Naive thymus-derived CD4-positive, alpha-beta T cell (primary cell): ENCODE data around the gene CRYBG2. TPM values are rescaled to one million over a fixed set of nuclear protein-coding genes. Genes with fewer than 3 reads are reported as not detected.
A peak's percentile ranks its signal among the peaks of the same experiment; 100 is the strongest.

ENCODE experiments used
- ATAC-seq: fragments of 150-1000 bp; cut with Tn5 transposase; 2 replicates; pipeline ENCODE4 v1.10.0; 2021; ENCODE audit warnings: mild to moderate bottlenecking, moderate library complexity
- CTCF ChIA-PET: fragments of 350-600 bp; sonication (Branson Sonifier 250); formaldehyde crosslinking; loops from one replicate; lab custom pipeline; 2021; ENCODE audit warnings: antibody characterized with exemption; lab: Charles Lee
- POLR2A ChIA-PET: fragments of 350-600 bp; sonication (Branson Sonifier 250); formaldehyde crosslinking; loops from one replicate; lab custom pipeline; 2021; ENCODE audit warnings: antibody characterized with exemption, inconsistent platforms; lab: Charles Lee
- DNase-seq, 9 donors: peaks; one replicate each; pipeline versions ENCODE4 v3.0.0 to v3.0.0-alpha.2; 2020 to 2022; ENCODE audit warnings: mixed read lengths in 1 of 9
- H3K27ac ChIP-seq: one replicate; pipeline ENCODE4 v1.7.0; 2013; ENCODE audit warnings: mild to moderate bottlenecking, low read depth, low read length, moderate library complexity
- H3K27me3 ChIP-seq, 2 donors: one replicate each; pipeline ENCODE4 v1.7.0; 2013; ENCODE audit warnings: low read length in 2 of 2, mild to moderate bottlenecking in 2 of 2, moderate library complexity in 2 of 2; ENCODE audit not compliant: control insufficient read depth in 2 of 2, insufficient read depth in 2 of 2
- H3K36me3 ChIP-seq, 3 experiments: 1 replicate in 2 of 3; 2 replicates in 1 of 3; pipeline ENCODE4 v1.7.0; 2013; ENCODE audit warnings: low read length in 3 of 3, mild to moderate bottlenecking in 3 of 3, moderate library complexity in 1 of 3; ENCODE audit not compliant: insufficient read depth in 3 of 3, control insufficient read depth in 2 of 3
- H3K4me1 ChIP-seq, 2 donors: one replicate each; pipeline ENCODE4 v1.7.0; 2013; ENCODE audit warnings: low read length in 2 of 2, mild to moderate bottlenecking in 2 of 2, moderate library complexity in 1 of 2; ENCODE audit not compliant: control insufficient read depth in 2 of 2, insufficient read depth in 2 of 2
- H3K4me3 ChIP-seq: 2 replicates; pipeline ENCODE4 v1.7.0; 2013; ENCODE audit warnings: mild to moderate bottlenecking, low read length
- H3K9me3 ChIP-seq, 3 experiments: 1 replicate in 2 of 3; 2 replicates in 1 of 3; pipeline ENCODE4 v1.7.0; 2013; ENCODE audit warnings: low read length in 3 of 3; ENCODE audit not compliant: control insufficient read depth in 2 of 3
- H3K27ac Mint-ChIP-seq, 9 donors: one replicate each; pipeline ENCODE4 v1.8.0; 2020 to 2022; ENCODE audit warnings: mixed read lengths in 9 of 9, mild to moderate bottlenecking in 8 of 9, moderate library complexity in 5 of 9, inconsistent platforms in 2 of 9
- H3K27me3 Mint-ChIP-seq, 5 donors: one replicate each; pipeline ENCODE4 v1.8.0; 2021 to 2022; ENCODE audit warnings: mixed read lengths in 5 of 5, mild to moderate bottlenecking in 1 of 5
- H3K36me3 Mint-ChIP-seq, 5 donors: one replicate each; pipeline ENCODE4 v1.8.0; 2020 to 2022; ENCODE audit warnings: mixed read lengths in 5 of 5, mild to moderate bottlenecking in 3 of 5, inconsistent platforms in 1 of 5
- H3K4me1 Mint-ChIP-seq, 7 donors: one replicate each; pipeline ENCODE4 v1.8.0; 2020 to 2022; ENCODE audit warnings: mixed read lengths in 7 of 7, mild to moderate bottlenecking in 3 of 7, inconsistent platforms in 1 of 7
- H3K4me3 Mint-ChIP-seq, 10 donors: one replicate each; pipeline ENCODE4 v1.8.0; 2020 to 2022; ENCODE audit warnings: mild to moderate bottlenecking in 10 of 10, mixed read lengths in 10 of 10, moderate library complexity in 6 of 10, inconsistent platforms in 2 of 10
- H3K9me3 Mint-ChIP-seq, 11 donors: one replicate each; pipeline ENCODE4 v1.8.0; 2020 to 2022; ENCODE audit warnings: mixed read lengths in 11 of 11, mild to moderate bottlenecking in 4 of 11, inconsistent platforms in 1 of 11, moderate library complexity in 1 of 11
- intact Hi-C, 2 donors: fragments of 100-400 bp; cut with micrococcal nuclease; formaldehyde crosslinking; loops; one replicate each; pipeline ENCODE4 v1.15.1; 2023
- polyA plus RNA-seq, 2 donors: library from polyadenylated mRNA; unstranded; fragments of 300-500 nt; fragmentation: Illumina TruSeq; gene quantifications; one replicate each; pipeline ENCODE4 v1.2.3, GENCODE V29; 2021
- total RNA-seq, 6 experiments: library from RNA in 5 of 6; stranded (reverse) in 5 of 6; gene quantifications; 1 replicate in 5 of 6; 2 replicates in 1 of 6; pipeline ENCODE4 v1.2.3 and lab custom pipeline; 2021 to 2026

The CRYBG2 gene
- total and polyA plus RNA-seq, 7 experiments from 2014 or later: 0.59 to 1.5 (median 1.1) TPM; not detected in 2

DNA sequence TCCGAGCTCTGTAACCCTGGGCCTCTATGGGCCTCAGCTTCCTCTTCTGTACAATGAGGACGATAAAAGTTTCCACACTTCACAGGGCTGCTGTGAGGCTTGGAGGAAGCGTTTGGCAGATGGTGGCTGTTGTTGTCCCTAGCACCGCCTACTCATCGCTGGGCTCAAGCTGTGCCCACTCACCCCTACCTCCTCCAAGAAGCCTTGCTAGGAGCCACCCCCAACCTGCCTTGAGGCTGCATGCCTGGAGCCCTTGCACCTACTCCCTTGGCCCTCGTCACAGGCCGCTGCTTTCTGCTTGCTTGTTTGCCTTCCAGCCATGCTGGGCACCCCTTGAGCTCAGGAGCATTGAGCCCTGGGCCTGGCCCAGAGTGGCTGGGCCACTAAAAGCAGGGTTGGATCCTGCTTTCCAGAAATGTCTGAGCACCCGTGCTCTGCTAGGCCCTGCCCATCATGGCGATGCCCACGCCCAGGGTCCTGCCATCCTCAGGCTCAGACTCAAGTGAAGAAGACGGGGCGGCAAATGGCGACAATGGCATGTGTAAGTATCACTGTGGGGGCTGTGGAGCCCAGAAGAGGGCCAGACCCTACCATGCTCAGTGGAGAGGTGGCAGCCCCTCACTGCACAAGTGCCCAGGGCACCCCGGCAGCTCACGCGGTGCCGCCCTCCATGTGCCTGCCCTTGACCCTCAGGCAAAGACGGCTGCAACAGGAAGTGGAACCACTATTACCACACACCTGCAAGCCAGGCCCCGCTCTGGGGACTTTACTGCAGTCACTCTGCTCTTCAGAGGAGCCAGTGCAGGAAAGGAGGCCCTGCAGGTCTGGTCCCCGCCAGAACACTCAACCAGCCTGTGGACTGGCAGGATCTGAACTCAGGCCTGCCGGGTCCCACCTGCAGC lies 64.5 kb downstream of the CRYBG2 start:
- Mint-ChIP-seq H3K4me1 (peaks cover 64 to 95% (median 78%) of the 10 kb centered on the region in 7 donors), H3K27ac (peak overlapping the region; percentile 85 to 99 (median 96)), H3K27me3 (no peaks in the 10 kb centered on the region), H3K4me3 (peak overlapping the region; percentile 42 to 85 (median 76)), H3K36me3 (peaks cover 0 to 13% (median 0%) of the 10 kb centered on the region in 5 donors), H3K9me3 (peaks cover 0 to 2% (median 0%) of the 10 kb centered on the region in 11 donors)
- Histone ChIP-seq H3K27ac (peak overlapping the region; percentile 86), H3K36me3 (no peaks in the 10 kb centered on the region), H3K4me1 (peaks cover 80 to 90% of the 10 kb centered on the region in 2 donors), H3K27me3 (no peaks in the 10 kb centered on the region), H3K9me3 (no peaks in the 10 kb centered on the region), H3K4me3 (peak overlapping the region; percentile 10)
- intact Hi-C loops: loop anchor here (2.0 to 10.0 kb wide), 4 partner anchors 15 to 405 kb away; partner anchors contain the start of gene ARID1A (in 1 of the 2)
- ChIA-PET CTCF (interaction anchor here (0.6 to 17.9 kb wide), 9 partner anchors 10 to 128 kb away, joined by 3 to 541 read pairs (median 8); partner anchors contain the start of genes CD52, SH3BGRL3 and UBXN11), POLR2A (interaction anchor here (0.6 to 26.8 kb wide), 10 partner anchors 11 to 143 kb away, joined by 3 to 1967 read pairs (median 4); partner anchors contain the start of genes CD52, DHDDS, SH3BGRL3 and UBXN11)
- ATAC-seq (peak; percentile 33), DNase-seq (peak in 2 of 9 donors; percentile 36 to 38)

DNA sequence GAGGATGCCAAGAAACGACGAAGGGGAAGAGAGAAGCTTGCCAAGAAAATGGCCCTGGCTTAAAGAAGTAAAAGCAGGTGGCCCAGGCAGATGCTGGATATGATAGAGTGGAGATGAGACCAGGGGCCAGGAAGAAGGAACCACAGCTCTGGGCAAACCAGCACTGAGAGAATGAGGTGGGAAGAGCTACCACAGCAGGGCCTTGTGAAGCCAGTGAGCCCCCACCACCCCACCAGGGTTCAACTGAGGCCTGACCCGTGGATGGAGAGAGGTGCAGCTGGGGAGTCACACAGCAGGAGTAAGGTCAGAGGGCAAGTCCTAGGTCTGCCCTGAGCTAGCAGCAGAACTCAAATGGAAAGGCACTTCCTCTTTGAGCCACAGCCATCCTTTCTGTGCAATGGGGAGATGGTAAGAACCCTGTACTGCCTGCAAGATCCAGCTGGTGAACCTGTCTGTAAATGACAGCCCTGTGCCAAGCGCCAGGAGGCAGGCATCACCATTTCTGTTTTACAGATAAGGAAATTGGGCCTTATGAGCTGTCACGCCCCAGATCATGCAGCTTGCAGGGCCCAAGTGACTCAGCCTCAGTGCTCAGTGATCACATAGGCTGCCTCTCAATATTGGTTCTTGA lies 65.5 kb downstream of the CRYBG2 start:
- peak; percentile 3 for ATAC-seq
- Histone ChIP-seq H3K4me3 (peak overlapping the region; percentile 5), H3K4me1 (peaks cover 90 to 100% of the 10 kb centered on the region in 2 donors), H3K27me3 (no peaks in the 10 kb centered on the region), H3K9me3 (no peaks in the 10 kb centered on the region), H3K27ac (peak overlapping the region; percentile 86), H3K36me3 (no peaks in the 10 kb centered on the region)
- Mint-ChIP-seq H3K27ac (peak overlapping the region; percentile 85 to 99 (median 96)), H3K4me1 (peaks cover 67 to 98% (median 86%) of the 10 kb centered on the region in 7 donors), H3K4me3 (peak overlapping the region; percentile 33 to 85 (median 76)), H3K9me3 (peaks cover 0 to 2% (median 0%) of the 10 kb centered on the region in 11 donors), H3K36me3 (peaks cover 0 to 14% (median 0%) of the 10 kb centered on the region in 5 donors), H3K27me3 (no peaks in the 10 kb centered on the region)
- intact Hi-C loops: loop anchor here (1.0 to 10.0 kb wide), 5 partner anchors 9 to 406 kb away; partner anchors contain the start of gene ARID1A (in 1 of the 2)
- peak in 1 of 9 donors; percentile 57 for DNase-seq
- ChIA-PET POLR2A (interaction anchor here (0.8 to 26.8 kb wide), 7 partner anchors 10 to 93 kb away, joined by 3 to 1967 read pairs (median 5); partner anchors contain the start of genes CD52, SH3BGRL3 and UBXN11), CTCF (interaction anchor here (0.6 to 17.9 kb wide), 10 partner anchors 9 to 129 kb away, joined by 3 to 541 read pairs (median 8); partner anchors contain the start of genes CD52, SH3BGRL3 and UBXN11)

DNA sequence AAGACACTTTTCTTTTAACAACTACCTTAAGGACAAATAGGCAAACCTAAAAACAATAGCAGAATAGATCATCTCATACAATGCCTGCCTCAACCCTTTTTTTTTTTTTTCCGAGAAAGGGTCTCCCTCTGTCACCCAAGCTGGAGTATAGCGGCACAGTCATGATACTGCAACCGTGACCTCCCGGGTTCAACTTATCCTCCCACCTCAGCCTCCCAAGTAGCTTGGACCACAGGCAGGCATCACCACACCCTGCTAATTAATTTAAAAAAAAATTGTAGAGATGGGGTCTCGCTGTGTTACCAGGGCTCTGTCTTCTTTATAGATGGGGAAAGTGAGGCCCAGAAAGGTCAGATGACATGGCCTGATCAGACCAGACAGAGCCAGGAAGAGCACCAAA lies 66.1 kb downstream of the CRYBG2 start:
- ATAC-seq (no peak), DNase-seq (no peak)
- Histone ChIP-seq H3K27me3 (no peaks in the 10 kb centered on the region), H3K27ac (peak overlapping the region; percentile 86), H3K4me1 (peaks cover 96 to 100% of the 10 kb centered on the region in 2 donors), H3K36me3 (peaks cover 0 to 5% (median 0%) of the 10 kb centered on the region in 3 experiments), H3K4me3 (peak overlapping the region; percentile 58), H3K9me3 (no peaks in the 10 kb centered on the region)
- CTCF ChIA-PET: interaction anchor here (1.2 to 17.9 kb wide), 7 partner anchors 8 to 129 kb away, joined by 5 to 541 read pairs (median 8); partner anchors contain the start of genes CD52, SH3BGRL3 and UBXN11
- POLR2A ChIA-PET: interaction anchor here (0.8 to 26.8 kb wide), 7 partner anchors 9 to 406 kb away, joined by 3 to 1967 read pairs (median 5); partner anchors contain the start of genes CD52, SH3BGRL3 and UBXN11
- Mint-ChIP-seq H3K27ac (peak overlapping the region; percentile 85 to 99 (median 96)), H3K4me3 (peak overlapping the region; percentile 61 to 86 (median 78)), H3K9me3 (peaks cover 0 to 2% (median 0%) of the 10 kb centered on the region in 11 donors), H3K36me3 (peaks cover 0 to 18% (median 0%) of the 10 kb centered on the region in 5 donors), H3K27me3 (no peaks in the 10 kb centered on the region), H3K4me1 (peaks cover 69 to 100% (median 87%) of the 10 kb centered on the region in 7 donors)
- intact Hi-C loops: loop anchor here (1.0 to 10.0 kb wide), 8 partner anchors 9 to 407 kb away; partner anchors contain the start of genes ARID1A (in 1 of the 2) and UBXN11 (in 1 of the 2)

DNA sequence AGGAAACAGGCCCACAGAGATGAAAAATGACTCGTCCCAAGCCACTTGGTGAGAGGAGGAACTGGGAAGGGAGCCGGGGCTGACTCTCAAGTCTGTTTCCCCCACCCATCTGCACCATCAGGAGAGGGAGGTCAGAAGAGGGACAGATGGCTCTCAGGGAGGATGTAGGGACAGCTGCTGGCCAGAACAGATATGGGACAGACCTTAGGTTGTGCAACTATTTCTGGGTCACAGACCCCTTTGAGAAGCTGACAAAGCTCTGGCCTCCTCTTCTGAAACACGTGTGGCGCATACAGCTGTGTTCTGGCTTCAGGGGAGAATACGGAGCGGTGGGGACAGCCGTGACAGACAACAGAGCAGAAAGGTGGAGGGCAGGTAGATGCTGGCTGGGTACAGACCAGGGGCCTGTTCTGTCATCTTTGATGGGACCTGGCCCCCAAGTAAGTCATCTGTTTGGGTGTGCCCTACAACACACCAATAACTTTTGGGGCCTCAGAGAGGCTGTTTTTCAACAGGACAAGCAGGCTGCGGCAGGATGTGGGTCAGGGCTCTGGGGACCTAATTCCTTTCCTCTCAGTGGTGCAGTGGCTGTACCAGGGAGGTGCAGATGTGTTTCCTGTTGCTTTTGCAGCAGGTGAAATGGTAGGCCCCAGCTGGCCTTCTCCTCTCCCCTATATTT lies 66.8 kb downstream of the CRYBG2 start:
- H3K36me3 ChIP-seq: peaks cover 0 to 10% (median 0%) of the 10 kb centered on the region in 3 experiments
- Mint-ChIP-seq H3K9me3 (peaks cover 0 to 2% (median 0%) of the 10 kb centered on the region in 11 donors), H3K36me3 (peaks cover 0 to 22% (median 0%) of the 10 kb centered on the region in 5 donors), H3K4me3 (peak overlapping the region; percentile 61 to 86 (median 78)), H3K4me1 (peaks cover 70 to 100% (median 87%) of the 10 kb centered on the region in 7 donors), H3K27me3 (no peaks in the 10 kb centered on the region), H3K27ac (peak overlapping the region; percentile 85 to 99 (median 96))
- ChIA-PET POLR2A (interaction anchor here (0.8 to 26.8 kb wide), 10 partner anchors 9 to 406 kb away, joined by 3 to 1967 read pairs (median 5); partner anchors contain the start of genes CD52, SH3BGRL3 and UBXN11), CTCF (interaction anchor here (0.6 to 17.9 kb wide), 8 partner anchors 12 to 130 kb away, joined by 3 to 541 read pairs (median 8); partner anchors contain the start of genes CD52, CEP85 and UBXN11)
- peak in 8 of 9 donors; percentile 61 to 84 (median 80) for DNase-seq
- peak; percentile 45 for ATAC-seq
- H3K4me1 ChIP-seq: peaks cover 99% of the 10 kb centered on the region in 2 donors
- intact Hi-C loops: loop anchor here (1.0 to 10.0 kb wide), 6 partner anchors 19 to 408 kb away; partner anchors contain the start of genes ARID1A (in 1 of the 2) and UBXN11 (in 1 of the 2)
- no peaks in the 10 kb centered on the region for H3K27me3 ChIP-seq
- peak overlapping the region; percentile 86 for H3K27ac ChIP-seq
- H3K4me3 ChIP-seq: peak overlapping the region; percentile 58
- H3K9me3 ChIP-seq: no peaks in the 10 kb centered on the region

GRCh38 chr1:26286064-26286416 lies 67.9 kb downstream of the CRYBG2 start:
- Histone ChIP-seq H3K9me3 (no peaks in the 10 kb centered on the region), H3K4me3 (peak overlapping the region; percentile 15), H3K4me1 (peaks cover 98 to 99% of the 10 kb centered on the region in 2 donors), H3K36me3 (peaks cover 0 to 15% (median 0%) of the 10 kb centered on the region in 3 experiments), H3K27me3 (no peaks in the 10 kb centered on the region), H3K27ac (peak overlapping the region; percentile 86)
- CTCF ChIA-PET: interaction anchor here (0.7 to 17.9 kb wide), 9 partner anchors 10 to 190 kb away, joined by 3 to 541 read pairs (median 11); partner anchors contain the start of genes CD52, LIN28A and UBXN11
- H3K9me3 Mint-ChIP-seq: peaks cover 0 to 2% (median 0%) of the 10 kb centered on the region in 11 donors
- H3K27ac Mint-ChIP-seq: peak overlapping the region; percentile 85 to 99 (median 96)
- peaks cover 67 to 100% (median 91%) of the 10 kb centered on the region in 7 donors for H3K4me1 Mint-ChIP-seq
- H3K27me3 Mint-ChIP-seq: no peaks in the 10 kb centered on the region
- DNase-seq (no peak), ATAC-seq (no peak)
- peak overlapping the region in 9 of 10 donors; percentile 27 to 78 (median 34) for H3K4me3 Mint-ChIP-seq
- POLR2A ChIA-PET: interaction anchor here (0.7 to 26.8 kb wide), 8 partner anchors 8 to 186 kb away, joined by 3 to 1967 read pairs (median 10); partner anchors contain the start of genes CD52, CEP85, HMGN2 and SH3BGRL3
- intact Hi-C loops: loop anchor here in 1 of 2 donors (5.0 to 10.0 kb wide), 3 partner anchors 159 to 409 kb away; partner anchors contain the start of gene ARID1A
- H3K36me3 Mint-ChIP-seq: peaks cover 0 to 29% (median 3%) of the 10 kb centered on the region in 5 donors
